Right atrium auricular region (tissue), 2 donors: ENCODE results near the gene STAG2. TPM values are rescaled to one million over a fixed set of nuclear protein-coding genes. Genes with fewer than 3 reads are reported as not detected.
"Not testable (repeated sequence)": the region's sequence is repeated elsewhere in the genome, so short reads cannot be mapped to it uniquely, and the experiment has no call there.

Source experiments
- DNase-seq: peaks from one replicate; pipeline ENCODE4 v3.0.0-alpha.2; 2019; ENCODE audit warnings: low spot score
- H3K27ac ChIP-seq, 2 donors: fragments of 200-600 bp; sonication (generic); 1 replicate in 1 of 2; 2 replicates in 1 of 2; pipeline ENCODE4 v1.5.1; 2016 to 2019
- H3K27me3 ChIP-seq, 2 donors: fragments of 200-600 bp; sonication (generic); one replicate each; pipeline versions ENCODE4 v1.5.1 to v1.6.0; 2017 to 2019
- H3K36me3 ChIP-seq: fragments of 200-600 bp; sonication (generic); one replicate; pipeline ENCODE4 v1.5.1; 2016
- H3K4me1 ChIP-seq, 2 donors: fragments of 200-600 bp; sonication (generic); one replicate each; pipeline versions ENCODE4 v1.5.1 to v1.6.0; 2017 to 2019
- H3K4me3 ChIP-seq, 2 donors: fragments of 200-600 bp; sonication (generic); 1 replicate in 1 of 2; 2 replicates in 1 of 2; pipeline ENCODE4 v1.5.1; 2017 to 2019; ENCODE audit warnings: mild to moderate bottlenecking in 1 of 2, moderate library complexity in 1 of 2
- H3K9me3 ChIP-seq, 2 donors: fragments of 200-600 bp; sonication (generic); one replicate each; pipeline ENCODE4 v1.5.1; 2019
- total RNA-seq, 2 donors: library from RNA; depleted of rRNA; stranded (reverse); fragments of >200 nt; gene quantifications; one replicate each; pipeline ENCODE4 v1.1.0, GENCODE V29; 2016
- TF ChIP-seq, protein P1 (sequence below), 2 donors: fragments of 200-600 bp; sonication (generic); IDR thresholded peaks; one replicate each; pipeline ENCODE4 v1.5.1; 2019; ENCODE audit warnings: antibody characterized with exemption in 2 of 2

The STAG2 gene
- total RNA-seq, 2 donors from 2014 or later: 26.8 to 45.8 TPM

DNA sequence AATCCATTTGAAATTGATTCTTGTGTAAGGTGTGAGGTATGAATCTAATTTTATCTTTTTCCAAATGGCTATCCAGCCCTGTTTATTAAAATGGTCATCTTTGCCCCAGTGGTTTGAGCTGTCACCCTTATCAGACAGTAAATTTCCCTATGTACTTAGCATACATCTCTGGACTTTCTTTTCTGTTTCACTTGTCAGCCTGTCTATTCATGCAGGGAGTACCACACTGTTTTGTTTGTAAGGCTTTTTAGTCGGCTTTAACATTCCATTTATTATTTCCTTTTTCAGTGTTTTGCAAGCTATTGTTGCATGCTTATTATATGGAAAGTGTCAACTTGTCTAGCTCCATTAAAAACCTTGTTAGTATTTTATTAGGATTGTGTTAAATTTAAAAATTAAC is 155.8 kb downstream of the STAG2 start:
- H3K27me3 ChIP-seq: no peaks in the 10 kb centered on the region
- H3K36me3 ChIP-seq: no peaks in the 10 kb centered on the region
- no peak overlapping the region for H3K27ac ChIP-seq
- no peaks in the 10 kb centered on the region for H3K9me3 ChIP-seq
- no peak for DNase-seq
- H3K4me1 ChIP-seq: no peaks in the 10 kb centered on the region
- H3K4me3 ChIP-seq: no peak overlapping the region
- TF ChIP-seq, protein P1, sequence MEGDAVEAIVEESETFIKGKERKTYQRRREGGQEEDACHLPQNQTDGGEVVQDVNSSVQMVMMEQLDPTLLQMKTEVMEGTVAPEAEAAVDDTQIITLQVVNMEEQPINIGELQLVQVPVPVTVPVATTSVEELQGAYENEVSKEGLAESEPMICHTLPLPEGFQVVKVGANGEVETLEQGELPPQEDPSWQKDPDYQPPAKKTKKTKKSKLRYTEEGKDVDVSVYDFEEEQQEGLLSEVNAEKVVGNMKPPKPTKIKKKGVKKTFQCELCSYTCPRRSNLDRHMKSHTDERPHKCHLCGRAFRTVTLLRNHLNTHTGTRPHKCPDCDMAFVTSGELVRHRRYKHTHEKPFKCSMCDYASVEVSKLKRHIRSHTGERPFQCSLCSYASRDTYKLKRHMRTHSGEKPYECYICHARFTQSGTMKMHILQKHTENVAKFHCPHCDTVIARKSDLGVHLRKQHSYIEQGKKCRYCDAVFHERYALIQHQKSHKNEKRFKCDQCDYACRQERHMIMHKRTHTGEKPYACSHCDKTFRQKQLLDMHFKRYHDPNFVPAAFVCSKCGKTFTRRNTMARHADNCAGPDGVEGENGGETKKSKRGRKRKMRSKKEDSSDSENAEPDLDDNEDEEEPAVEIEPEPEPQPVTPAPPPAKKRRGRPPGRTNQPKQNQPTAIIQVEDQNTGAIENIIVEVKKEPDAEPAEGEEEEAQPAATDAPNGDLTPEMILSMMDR (IDR thresholded peaks at IDR 0.05): no peak

DNA sequence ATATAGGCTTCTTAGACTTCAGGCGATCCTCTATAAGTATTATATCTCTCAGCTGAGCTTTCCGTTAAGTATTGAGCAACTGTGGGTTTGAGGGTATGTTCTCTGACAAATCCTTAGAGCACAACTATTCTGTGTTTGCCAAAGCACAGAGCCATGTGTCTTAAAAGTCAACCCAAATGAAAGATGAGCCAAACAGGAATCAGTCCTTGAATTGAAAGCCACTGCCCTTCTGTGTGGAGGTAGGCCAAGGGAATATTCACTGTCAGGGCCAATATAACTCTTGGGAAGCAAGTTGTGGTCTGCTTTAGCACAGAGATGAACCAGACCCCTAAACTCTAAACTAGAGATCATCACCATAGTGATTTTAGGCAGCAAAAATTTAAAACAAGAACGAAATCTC is 164.0 kb downstream of the STAG2 start:
- Histone ChIP-seq H3K9me3 (no peaks in the 10 kb centered on the region), H3K36me3 (no peaks in the 10 kb centered on the region), H3K27ac (no peak overlapping the region), H3K27me3 (no peaks in the 10 kb centered on the region), H3K4me3 (no peak overlapping the region), H3K4me1 (no peaks in the 10 kb centered on the region)
- DNase-seq: no peak
- TF ChIP-seq, protein P1 (IDR thresholded peaks at IDR 0.05): no peak

DNA sequence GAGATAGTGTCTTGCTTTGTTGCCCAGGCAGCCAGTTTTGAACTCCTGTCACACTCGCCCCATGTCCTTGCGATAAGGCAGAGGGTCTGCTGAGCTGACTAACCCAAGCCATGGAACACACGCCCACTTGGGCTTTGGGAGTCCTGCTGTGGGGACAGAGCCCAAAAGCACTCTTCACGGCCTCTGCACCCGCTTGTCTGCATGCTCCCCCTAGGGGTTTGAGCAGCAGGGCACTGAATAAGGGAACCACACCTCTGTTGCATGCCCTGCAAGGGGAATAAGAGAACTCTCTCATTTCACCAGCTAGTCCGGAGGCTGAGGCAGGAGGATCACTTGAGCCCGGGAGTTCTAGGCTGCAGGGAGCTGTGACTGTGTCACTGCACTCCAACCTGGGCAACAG is 166.0 kb downstream of the STAG2 start:
- H3K27ac ChIP-seq: no peak overlapping the region
- no peaks in the 10 kb centered on the region for H3K4me1 ChIP-seq
- H3K9me3 ChIP-seq: no peaks in the 10 kb centered on the region
- H3K36me3 ChIP-seq: no peaks in the 10 kb centered on the region
- TF ChIP-seq, protein P1 (IDR thresholded peaks at IDR 0.05): no peak
- DNase-seq: no peak
- no peaks in the 10 kb centered on the region for H3K27me3 ChIP-seq
- H3K4me3 ChIP-seq: no peak overlapping the region

DNA sequence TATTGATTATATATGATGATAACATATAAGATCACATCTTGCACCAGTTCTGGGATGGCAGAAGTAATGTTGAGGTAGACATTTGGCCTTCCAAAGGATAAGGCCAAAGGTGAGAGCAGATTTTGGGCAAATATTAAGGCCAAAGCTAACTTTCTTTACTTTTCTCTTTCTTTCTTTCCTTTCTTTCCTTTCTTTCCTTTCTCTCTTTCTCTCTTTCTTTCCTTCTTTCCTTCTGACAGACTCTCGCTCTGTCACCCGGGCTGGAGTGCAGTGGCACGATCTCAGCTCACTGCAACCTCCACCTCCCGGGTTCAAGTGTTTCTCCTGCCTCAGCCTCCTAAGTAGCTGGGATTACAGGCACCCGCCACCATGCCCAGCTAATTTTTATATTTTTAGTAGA is 170.9 kb downstream of the STAG2 start:
- not testable (repeated sequence) for H3K36me3 ChIP-seq, H3K9me3 ChIP-seq, H3K4me1 ChIP-seq, DNase-seq, H3K4me3 ChIP-seq, H3K27me3 ChIP-seq, H3K27ac ChIP-seq

DNA sequence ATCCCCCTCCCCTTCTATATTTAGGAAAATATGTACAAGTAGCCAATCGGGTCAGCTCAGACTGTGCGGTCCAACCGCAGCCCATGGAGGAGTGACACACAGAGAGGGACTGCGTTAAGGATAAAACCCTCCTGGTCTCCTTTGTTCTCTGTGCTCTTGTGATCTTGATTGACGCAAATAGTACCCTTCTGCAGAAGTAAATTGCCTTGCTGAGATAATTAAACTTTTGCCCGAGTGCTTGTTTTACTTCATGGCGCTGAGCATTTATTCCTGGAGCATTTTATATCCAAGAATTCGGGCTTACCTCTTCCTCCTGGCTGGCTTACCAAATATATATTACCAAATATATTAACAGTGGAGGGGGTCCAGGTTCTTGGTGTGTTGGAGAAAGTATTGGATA is 184.2 kb downstream of the STAG2 start:
- H3K9me3 ChIP-seq: peaks cover 0 to 19% of the 10 kb centered on the region in 2 donors
- no peak overlapping the region for H3K27ac ChIP-seq
- no peaks in the 10 kb centered on the region for H3K4me1 ChIP-seq
- H3K4me3 ChIP-seq: no peak overlapping the region
- H3K36me3 ChIP-seq: no peaks in the 10 kb centered on the region
- no peaks in the 10 kb centered on the region for H3K27me3 ChIP-seq
- no peak for DNase-seq
- TF ChIP-seq, protein P1 (IDR thresholded peaks at IDR 0.05): no peak

DNA sequence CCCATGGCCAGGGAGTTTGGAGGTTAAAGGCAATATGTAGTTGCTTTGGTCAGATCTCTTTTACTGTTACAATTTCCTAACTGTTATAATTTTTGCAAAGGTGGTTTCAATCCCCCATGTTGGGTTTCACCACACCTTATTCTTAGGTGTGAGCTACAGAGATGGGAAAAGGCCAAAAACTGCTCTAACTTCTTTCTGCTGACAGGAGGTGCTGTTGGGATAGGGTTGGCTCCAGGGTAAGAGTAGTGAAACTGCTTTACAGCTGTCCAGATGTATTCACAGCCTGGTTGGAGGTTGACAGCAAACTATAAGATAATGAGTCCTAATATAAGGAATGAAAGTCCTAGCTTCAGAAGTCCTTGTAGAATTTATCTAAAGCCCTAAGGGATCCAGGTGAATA is 189.7 kb downstream of the STAG2 start:
- TF ChIP-seq, protein P1 (IDR thresholded peaks at IDR 0.05): no peak
- no peak overlapping the region for H3K4me3 ChIP-seq
- H3K36me3 ChIP-seq: no peaks in the 10 kb centered on the region
- H3K27ac ChIP-seq: no peak overlapping the region
- H3K27me3 ChIP-seq: no peaks in the 10 kb centered on the region
- H3K4me1 ChIP-seq: no peaks in the 10 kb centered on the region
- peaks cover 0 to 13% of the 10 kb centered on the region in 2 donors for H3K9me3 ChIP-seq
- DNase-seq: no peak

Other genes with a start within 250 kb of the STAG2 start
- 10 to 100 TPM; 25.6 to 28.6 TPM for gene THOC2, start 228.7 kb upstream of the STAG2 start, total RNA-seq
- 10 to 100 TPM; 19.6 to 22.0 TPM for gene XIAP, start 101.7 kb upstream of the STAG2 start, total RNA-seq